ENCODE results near the gene ANGPTL7.

DNA sequence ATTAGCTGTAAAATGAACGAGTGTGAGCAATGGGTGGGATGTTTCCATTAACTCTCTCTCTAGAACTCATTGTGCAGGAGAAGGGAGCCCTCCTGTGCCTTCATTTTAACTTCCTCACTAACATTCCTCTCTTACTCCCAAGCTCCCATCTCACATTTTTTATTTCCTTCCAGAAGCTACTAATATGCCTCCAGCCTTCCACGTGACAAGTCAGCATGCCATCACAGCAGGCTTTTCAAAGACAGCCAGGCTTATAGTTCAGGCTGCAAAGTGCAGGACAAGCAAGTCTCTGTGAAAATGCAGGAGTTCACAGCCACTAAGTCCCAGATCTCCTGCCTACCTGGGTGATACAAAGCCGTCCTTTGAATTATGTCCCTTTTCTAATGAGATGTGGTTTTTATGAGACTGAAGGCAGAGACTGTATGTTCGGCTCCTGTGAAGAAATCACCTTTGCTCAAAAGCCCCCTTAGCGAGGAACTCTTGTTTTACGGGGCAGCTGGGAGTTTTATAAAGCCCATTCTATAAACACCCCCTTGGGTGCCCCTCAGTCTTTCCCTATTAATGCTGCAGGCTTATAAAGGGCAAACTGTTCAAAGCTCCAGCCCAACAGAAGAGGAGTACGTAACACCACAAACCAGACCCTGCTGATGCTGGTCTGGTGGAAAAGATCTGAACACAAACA, 14.8 kb upstream of the ANGPTL7 start:
- TF ChIP-seq ZNF621 (tag by site-specific recombination; IDR thresholded peaks at IDR 0.05): no peak
- TF ChIP-seq ZNF549 (tag by site-specific recombination; IDR thresholded peaks at IDR 0.05): no peak
- TF ChIP-seq, protein P1, sequence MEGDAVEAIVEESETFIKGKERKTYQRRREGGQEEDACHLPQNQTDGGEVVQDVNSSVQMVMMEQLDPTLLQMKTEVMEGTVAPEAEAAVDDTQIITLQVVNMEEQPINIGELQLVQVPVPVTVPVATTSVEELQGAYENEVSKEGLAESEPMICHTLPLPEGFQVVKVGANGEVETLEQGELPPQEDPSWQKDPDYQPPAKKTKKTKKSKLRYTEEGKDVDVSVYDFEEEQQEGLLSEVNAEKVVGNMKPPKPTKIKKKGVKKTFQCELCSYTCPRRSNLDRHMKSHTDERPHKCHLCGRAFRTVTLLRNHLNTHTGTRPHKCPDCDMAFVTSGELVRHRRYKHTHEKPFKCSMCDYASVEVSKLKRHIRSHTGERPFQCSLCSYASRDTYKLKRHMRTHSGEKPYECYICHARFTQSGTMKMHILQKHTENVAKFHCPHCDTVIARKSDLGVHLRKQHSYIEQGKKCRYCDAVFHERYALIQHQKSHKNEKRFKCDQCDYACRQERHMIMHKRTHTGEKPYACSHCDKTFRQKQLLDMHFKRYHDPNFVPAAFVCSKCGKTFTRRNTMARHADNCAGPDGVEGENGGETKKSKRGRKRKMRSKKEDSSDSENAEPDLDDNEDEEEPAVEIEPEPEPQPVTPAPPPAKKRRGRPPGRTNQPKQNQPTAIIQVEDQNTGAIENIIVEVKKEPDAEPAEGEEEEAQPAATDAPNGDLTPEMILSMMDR (tag by site-specific recombination; IDR thresholded peaks at IDR 0.05): no peak
- no peak for TF ChIP-seq SP2 (tag by site-specific recombination; IDR thresholded peaks at IDR 0.05)
- no peak for TF ChIP-seq ZNF140 (tag by site-specific recombination; IDR thresholded peaks at IDR 0.05)

All from HEK293 (cell line).